Type B pancreatic cell (in vitro differentiated cells): ENCODE measurements around the gene MEI4. TPM values are rescaled to one million over a fixed set of nuclear protein-coding genes. Genes with fewer than 3 reads are reported as not detected.

Experiments
- DNase-seq: peaks from one replicate; pipeline ENCODE4 v3.0.0; 2021; ENCODE audit warnings: mixed read lengths; ENCODE audit not compliant: unreplicated experiment; ENCODE audit errors: extremely low spot score
- H3K27ac Mint-ChIP-seq: 2 replicates; pipeline ENCODE4 v1.8.0; 2021; ENCODE audit warnings: mild to moderate bottlenecking, mixed read lengths
- H3K27me3 Mint-ChIP-seq: 2 replicates; pipeline ENCODE4 v1.8.0; 2021; ENCODE audit warnings: mixed read lengths
- H3K36me3 Mint-ChIP-seq: 2 replicates; pipeline ENCODE4 v1.8.0; 2021; ENCODE audit warnings: mixed read lengths
- H3K4me1 Mint-ChIP-seq: one replicate; pipeline ENCODE4 v1.8.0; 2021; ENCODE audit warnings: mixed read lengths; ENCODE audit not compliant: unreplicated experiment
- H3K4me3 Mint-ChIP-seq: 2 replicates; pipeline ENCODE4 v1.8.0; 2021; ENCODE audit warnings: mild to moderate bottlenecking, mixed read lengths
- H3K9me3 Mint-ChIP-seq: 2 replicates; pipeline ENCODE4 v1.8.0; 2021; ENCODE audit warnings: mixed read lengths
- CTCF ChIP-seq: fragments of 200-600 bp; sonication (generic); conservative IDR thresholded peaks from 2 replicates; pipeline ENCODE4 v1.5.0; 2021; ENCODE audit warnings: antibody characterized with exemption, mild to moderate bottlenecking
- total RNA-seq: library from RNA; stranded (reverse); gene quantifications from 2 replicates; pipeline ENCODE4 v1.2.1, GENCODE V29; 2021; ENCODE audit warnings: low replicate concordance

The MEI4 gene
- total RNA-seq, 1 donor from 2014 or later: 0.29 TPM

- Mint-ChIP-seq H3K9me3 (no peaks in the 10 kb centered on the region), H3K4me3 (no peak overlapping the region), H3K36me3 (no peaks in the 10 kb centered on the region), H3K27me3 (no peaks in the 10 kb centered on the region), H3K27ac (no peak overlapping the region), H3K4me1 (no peaks in the 10 kb centered on the region)
- no peak for DNase-seq
- no peak for TF ChIP-seq CTCF
Observed at GRCh38 chr6:77656999-77657764, 4.3 kb downstream of the MEI4 start.

GRCh38 chr6:77666340-77666739, 13.5 kb downstream of the MEI4 start:
- Mint-ChIP-seq H3K36me3 (no peaks in the 10 kb centered on the region), H3K9me3 (no peaks in the 10 kb centered on the region), H3K27me3 (no peaks in the 10 kb centered on the region), H3K4me3 (no peak overlapping the region), H3K27ac (no peak overlapping the region), H3K4me1 (no peaks in the 10 kb centered on the region)
- no peak for TF ChIP-seq CTCF
- DNase-seq: no peak

GRCh38 chr6:77666846-77667245, 14.0 kb downstream of the MEI4 start:
- no peak for TF ChIP-seq CTCF
- no peak for DNase-seq
- Mint-ChIP-seq H3K9me3 (peaks cover 5% of the 10 kb centered on the region), H3K27ac (no peak overlapping the region), H3K4me3 (no peak overlapping the region), H3K36me3 (no peaks in the 10 kb centered on the region), H3K27me3 (no peaks in the 10 kb centered on the region), H3K4me1 (peaks cover 5% of the 10 kb centered on the region)

- no peak overlapping the region for H3K27ac Mint-ChIP-seq
- no peak for TF ChIP-seq CTCF
Observed at GRCh38 chr6:77669913-77670312, 17.1 kb downstream of the MEI4 start.

GRCh38 chr6:77674211-77674610, 21.4 kb downstream of the MEI4 start:
- no peak for TF ChIP-seq CTCF

More at GRCh38 chr6:77669913-77670312, 17.1 kb downstream of the MEI4 start:
- DNase-seq: no peak
- Mint-ChIP-seq H3K36me3 (no peaks in the 10 kb centered on the region), H3K9me3 (peaks cover 7% of the 10 kb centered on the region), H3K4me1 (peaks cover 7% of the 10 kb centered on the region), H3K27me3 (no peaks in the 10 kb centered on the region), H3K4me3 (no peak overlapping the region)

More at GRCh38 chr6:77674211-77674610, 21.4 kb downstream of the MEI4 start:
- no peak overlapping the region for H3K27ac Mint-ChIP-seq
- H3K9me3 Mint-ChIP-seq: peaks cover 7% of the 10 kb centered on the region
- no peaks in the 10 kb centered on the region for H3K36me3 Mint-ChIP-seq
- H3K4me3 Mint-ChIP-seq: no peak overlapping the region
- DNase-seq: no peak
- no peaks in the 10 kb centered on the region for H3K27me3 Mint-ChIP-seq
- peaks cover 11% of the 10 kb centered on the region for H3K4me1 Mint-ChIP-seq
